ENCODE results near the gene VENTX. TPM values are rescaled to one million over a fixed set of nuclear protein-coding genes. Genes with fewer than 3 reads are reported as not detected.

The VENTX gene
- total and polyA plus RNA-seq, 4 donors: 0.06 to 0.24 (median 0.14) TPM; not detected in 1

GRCh38 chr10:133267829-133268228 lies 30.2 kb downstream of the VENTX start:
- H3K27ac ChIP-seq (ENCODE audit: low read depth, low read length): no peak overlapping the region
- H3K4me1 ChIP-seq (ENCODE audit: control insufficient read depth, insufficient read depth, low read length): peaks cover 3% of the 10 kb centered on the region
- no peaks in the 10 kb centered on the region for H3K27me3 ChIP-seq (ENCODE audit: control insufficient read depth, insufficient read depth, low read length)
- H3K36me3 ChIP-seq (ENCODE audit: control insufficient read depth, insufficient read depth, low read length): peaks cover 68% of the 10 kb centered on the region
- no peaks in the 10 kb centered on the region for H3K9me3 ChIP-seq (ENCODE audit: control insufficient read depth, insufficient read depth, low read length)
- 84% methylated on average over 19 of the region's 22 CpGs for WGBS (ENCODE audit: insufficient coverage)
- no peak overlapping the region for H3K4me3 ChIP-seq (ENCODE audit: low read depth, low read length)
- DNase-seq (ENCODE audit: low read depth in 4 of 6, low spot score in 6 of 6): no peak

DNA sequence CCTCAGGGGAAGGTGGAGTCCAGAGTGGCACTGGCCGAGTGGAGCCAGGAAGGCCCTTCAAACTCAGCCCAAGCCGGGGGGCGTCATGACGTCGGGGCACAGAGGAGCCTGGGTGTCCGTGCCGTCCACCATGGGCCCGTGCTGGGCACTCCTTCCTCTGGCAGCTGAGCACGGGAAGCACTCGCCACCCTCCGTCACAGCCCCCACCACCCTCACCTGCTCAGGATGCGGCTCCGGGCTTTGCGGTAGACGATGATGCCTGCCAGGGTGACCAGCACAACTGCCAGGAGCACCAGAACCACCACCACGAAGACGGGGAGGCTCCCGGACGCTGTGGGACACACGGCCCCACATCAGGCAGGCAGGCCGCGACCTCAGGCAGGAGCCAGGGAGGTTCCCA lies 30.9 kb downstream of the VENTX start:
- no peak for DNase-seq (ENCODE audit: low read depth in 4 of 6, low spot score in 6 of 6)
- no peaks in the 10 kb centered on the region for H3K4me1 ChIP-seq (ENCODE audit: control insufficient read depth, insufficient read depth, low read length)
- no peaks in the 10 kb centered on the region for H3K27me3 ChIP-seq (ENCODE audit: control insufficient read depth, insufficient read depth, low read length)
- no peak overlapping the region for H3K27ac ChIP-seq (ENCODE audit: low read depth, low read length)
- 89% methylated on average over 22 of the region's 22 CpGs for WGBS (ENCODE audit: insufficient coverage)
- no peaks in the 10 kb centered on the region for H3K9me3 ChIP-seq (ENCODE audit: control insufficient read depth, insufficient read depth, low read length)
- H3K4me3 ChIP-seq (ENCODE audit: low read depth, low read length): no peak overlapping the region
- H3K36me3 ChIP-seq (ENCODE audit: control insufficient read depth, insufficient read depth, low read length): peaks cover 74% of the 10 kb centered on the region

GRCh38 chr10:133269367-133269766 lies 31.7 kb downstream of the VENTX start:
- no peaks in the 10 kb centered on the region for H3K9me3 ChIP-seq (ENCODE audit: control insufficient read depth, insufficient read depth, low read length)
- DNase-seq (ENCODE audit: low read depth in 4 of 6, low spot score in 6 of 6): no peak
- no peaks in the 10 kb centered on the region for H3K27me3 ChIP-seq (ENCODE audit: control insufficient read depth, insufficient read depth, low read length)
- H3K36me3 ChIP-seq (ENCODE audit: control insufficient read depth, insufficient read depth, low read length): peaks cover 81% of the 10 kb centered on the region
- no peaks in the 10 kb centered on the region for H3K4me1 ChIP-seq (ENCODE audit: control insufficient read depth, insufficient read depth, low read length)
- no peak overlapping the region for H3K4me3 ChIP-seq (ENCODE audit: low read depth, low read length)
- 85% methylated on average over 26 of the region's 26 CpGs for WGBS (ENCODE audit: insufficient coverage)
- no peak overlapping the region for H3K27ac ChIP-seq (ENCODE audit: low read depth, low read length)

GRCh38 chr10:133270204-133270603 lies 32.5 kb downstream of the VENTX start:
- no peak for DNase-seq (ENCODE audit: low read depth in 4 of 6, low spot score in 6 of 6)
- no peaks in the 10 kb centered on the region for H3K4me1 ChIP-seq (ENCODE audit: control insufficient read depth, insufficient read depth, low read length)
- no peak overlapping the region for H3K4me3 ChIP-seq (ENCODE audit: low read depth, low read length)
- peaks cover 83% of the 10 kb centered on the region for H3K36me3 ChIP-seq (ENCODE audit: control insufficient read depth, insufficient read depth, low read length)
- no peak overlapping the region for H3K27ac ChIP-seq (ENCODE audit: low read depth, low read length)
- 86% methylated on average over 20 of the region's 20 CpGs for WGBS (ENCODE audit: insufficient coverage)
- H3K27me3 ChIP-seq (ENCODE audit: control insufficient read depth, insufficient read depth, low read length): peaks cover under 1% of the 10 kb centered on the region
- no peaks in the 10 kb centered on the region for H3K9me3 ChIP-seq (ENCODE audit: control insufficient read depth, insufficient read depth, low read length)

- Histone ChIP-seq H3K27ac (ENCODE audit: low read depth, low read length) (no peak overlapping the region), H3K4me3 (ENCODE audit: low read depth, low read length) (no peak overlapping the region), H3K9me3 (ENCODE audit: control insufficient read depth, insufficient read depth, low read length) (no peaks in the 10 kb centered on the region), H3K27me3 (ENCODE audit: control insufficient read depth, insufficient read depth, low read length) (peaks cover 7% of the 10 kb centered on the region), H3K36me3 (ENCODE audit: control insufficient read depth, insufficient read depth, low read length) (peaks cover 83% of the 10 kb centered on the region), H3K4me1 (ENCODE audit: control insufficient read depth, insufficient read depth, low read length) (no peaks in the 10 kb centered on the region)
- WGBS (ENCODE audit: insufficient coverage): 94% methylated on average over 18 of the region's 19 CpGs
- no peak for DNase-seq (ENCODE audit: low read depth in 4 of 6, low spot score in 6 of 6)
Measured at GRCh38 chr10:133270773-133271297, 33.2 kb downstream of the VENTX start.

DNA sequence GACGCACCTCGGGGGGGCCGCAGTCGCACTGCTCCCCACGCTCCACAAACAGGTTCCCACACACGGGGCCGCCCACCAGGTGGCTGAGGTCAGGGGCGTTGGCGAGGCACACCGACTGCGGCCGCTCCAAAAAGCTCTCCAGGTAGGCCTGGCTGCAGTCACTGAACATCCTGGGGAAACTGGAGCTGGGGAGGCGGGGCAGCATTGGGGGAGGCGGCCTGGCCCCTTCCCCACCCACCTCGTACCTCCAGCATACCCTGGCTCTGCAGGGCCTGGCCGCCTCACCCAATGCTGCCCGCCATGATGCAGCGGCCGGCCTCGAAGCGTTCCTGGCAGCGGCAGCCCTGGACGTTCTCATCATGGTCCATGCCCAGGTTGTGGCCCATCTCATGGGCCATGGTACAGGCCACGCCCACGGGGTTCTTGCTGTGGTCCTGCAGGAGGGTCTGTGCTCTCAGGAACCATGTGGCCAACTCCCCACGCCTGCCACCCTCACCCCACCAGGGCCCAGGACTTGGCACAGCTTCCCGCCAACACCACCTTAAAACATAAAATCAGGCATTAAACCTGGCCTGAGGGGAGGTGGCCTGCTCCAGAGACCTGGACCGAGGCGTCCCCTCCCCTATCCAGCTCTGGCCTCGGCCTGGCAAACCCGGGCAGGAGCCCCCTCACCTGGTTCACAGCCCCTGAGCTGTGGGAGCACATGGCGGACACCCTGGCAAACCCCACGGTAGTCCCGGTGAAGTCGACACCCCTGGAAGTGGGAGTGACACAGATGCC lies 34.1 kb downstream of the VENTX start:
- H3K4me3 ChIP-seq (ENCODE audit: low read depth, low read length): no peak overlapping the region
- no peak overlapping the region for H3K27ac ChIP-seq (ENCODE audit: low read depth, low read length)
- no peaks in the 10 kb centered on the region for H3K4me1 ChIP-seq (ENCODE audit: control insufficient read depth, insufficient read depth, low read length)
- no peaks in the 10 kb centered on the region for H3K9me3 ChIP-seq (ENCODE audit: control insufficient read depth, insufficient read depth, low read length)
- peaks cover 14% of the 10 kb centered on the region for H3K27me3 ChIP-seq (ENCODE audit: control insufficient read depth, insufficient read depth, low read length)
- DNase-seq (ENCODE audit: low read depth in 4 of 6, low spot score in 6 of 6): no peak
- peaks cover 75% of the 10 kb centered on the region for H3K36me3 ChIP-seq (ENCODE audit: control insufficient read depth, insufficient read depth, low read length)
- 78% methylated on average over 33 of the region's 35 CpGs for WGBS (ENCODE audit: insufficient coverage)

DNA sequence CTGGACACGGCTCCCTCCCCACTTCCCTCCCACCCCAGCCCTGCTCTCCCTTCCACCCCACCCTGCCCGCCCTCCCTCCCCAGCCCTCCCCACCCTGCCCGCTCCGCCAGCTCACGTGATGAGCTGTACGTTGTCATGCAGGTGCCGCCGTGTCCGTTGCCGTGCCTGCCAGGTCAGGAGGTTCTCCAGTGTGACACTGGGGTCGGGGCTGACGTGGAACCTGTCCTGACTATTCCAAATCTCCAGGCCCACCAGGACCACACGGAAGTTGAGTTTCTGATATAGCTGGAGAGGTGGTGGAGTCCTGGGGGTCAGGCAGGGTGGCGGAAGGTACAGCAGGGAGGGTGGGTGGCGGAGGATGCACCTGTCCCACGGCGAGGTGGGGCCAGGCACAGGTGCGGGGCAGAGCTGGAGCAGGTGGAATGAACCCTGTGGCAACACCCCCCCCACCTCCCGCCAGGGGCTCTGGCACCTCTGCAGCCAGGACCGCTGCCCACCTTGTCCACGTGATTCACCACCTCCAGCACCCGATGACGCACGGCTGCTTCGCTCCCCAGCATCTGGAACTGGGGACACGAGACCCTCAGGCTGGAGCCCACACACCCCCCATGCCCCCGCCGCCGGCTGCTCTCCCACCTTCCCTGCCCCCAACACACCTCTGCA lies 34.8 kb downstream of the VENTX start:
- H3K4me3 ChIP-seq (ENCODE audit: low read depth, low read length): no peak overlapping the region
- peaks cover 21% of the 10 kb centered on the region for H3K27me3 ChIP-seq (ENCODE audit: control insufficient read depth, insufficient read depth, low read length)
- peaks cover 72% of the 10 kb centered on the region for H3K36me3 ChIP-seq (ENCODE audit: control insufficient read depth, insufficient read depth, low read length)
- H3K27ac ChIP-seq (ENCODE audit: low read depth, low read length): no peak overlapping the region
- H3K9me3 ChIP-seq (ENCODE audit: control insufficient read depth, insufficient read depth, low read length): no peaks in the 10 kb centered on the region
- 80% methylated on average over 20 of the region's 29 CpGs for WGBS (ENCODE audit: insufficient coverage)
- peaks cover 6% of the 10 kb centered on the region for H3K4me1 ChIP-seq (ENCODE audit: control insufficient read depth, insufficient read depth, low read length)
- no peak for DNase-seq (ENCODE audit: low read depth in 4 of 6, low spot score in 6 of 6)

- Histone ChIP-seq H3K4me1 (ENCODE audit: control insufficient read depth, insufficient read depth, low read length) (peaks cover 9% of the 10 kb centered on the region), H3K4me3 (ENCODE audit: low read depth, low read length) (no peak overlapping the region), H3K36me3 (ENCODE audit: control insufficient read depth, insufficient read depth, low read length) (peaks cover 72% of the 10 kb centered on the region), H3K9me3 (ENCODE audit: control insufficient read depth, insufficient read depth, low read length) (no peaks in the 10 kb centered on the region), H3K27ac (ENCODE audit: low read depth, low read length) (no peak overlapping the region), H3K27me3 (ENCODE audit: control insufficient read depth, insufficient read depth, low read length) (peaks cover 23% of the 10 kb centered on the region)
- no peak for DNase-seq (ENCODE audit: low read depth in 4 of 6, low spot score in 6 of 6)
- WGBS (ENCODE audit: insufficient coverage): 91% methylated on average over 25 of the region's 25 CpGs
Measured at GRCh38 chr10:133272964-133273420, 35.3 kb downstream of the VENTX start.

GRCh38 chr10:133273534-133274143 lies 36.0 kb downstream of the VENTX start:
- 89% methylated on average over 22 of the region's 28 CpGs for WGBS (ENCODE audit: insufficient coverage)
- no peak overlapping the region for H3K4me3 ChIP-seq (ENCODE audit: low read depth, low read length)

More at GRCh38 chr10:133273534-133274143, 36.0 kb downstream of the VENTX start:
- no peak for DNase-seq (ENCODE audit: low read depth in 4 of 6, low spot score in 6 of 6)
- H3K27ac ChIP-seq (ENCODE audit: low read depth, low read length): no peak overlapping the region
- peaks cover 23% of the 10 kb centered on the region for H3K27me3 ChIP-seq (ENCODE audit: control insufficient read depth, insufficient read depth, low read length)
- H3K36me3 ChIP-seq (ENCODE audit: control insufficient read depth, insufficient read depth, low read length): peaks cover 72% of the 10 kb centered on the region
- no peaks in the 10 kb centered on the region for H3K9me3 ChIP-seq (ENCODE audit: control insufficient read depth, insufficient read depth, low read length)
- H3K4me1 ChIP-seq (ENCODE audit: control insufficient read depth, insufficient read depth, low read length): peaks cover 9% of the 10 kb centered on the region

All from spinal cord (tissue), 10 donors.